ENCODE measurements around the gene HSBP1. TPM values are rescaled to one million over a fixed set of nuclear protein-coding genes. Genes with fewer than 3 reads are reported as not detected.
A peak's percentile ranks its signal among the peaks of the same experiment; 100 is the strongest.

HSBP1 gene
- total RNA-seq, 2 donors from 2014 or later: 10.7 to 30.5 TPM

- H3K27me3 ChIP-seq: no peaks in the 10 kb centered on the region
- H3K9me3 ChIP-seq: peaks cover 0 to 3% of the 10 kb centered on the region in 2 donors
- no peak overlapping the region for H3K4me3 ChIP-seq
- no peak overlapping the region for H3K27ac ChIP-seq
- DNase-seq (ENCODE audit: low spot score): no peak
- H3K36me3 ChIP-seq: peaks cover 6% of the 10 kb centered on the region
- H3K4me1 ChIP-seq: peaks cover 0 to 3% of the 10 kb centered on the region in 2 donors
- TF ChIP-seq CTCF (IDR thresholded peaks at IDR 0.05): no peak
These were observed 10.8 kb upstream of the HSBP1 start for GRCh38 chr16:83797013-83797412.

- Histone ChIP-seq H3K36me3 (no peaks in the 10 kb centered on the region), H3K27ac (no peak overlapping the region), H3K4me1 (peaks cover 0 to 14% of the 10 kb centered on the region in 2 donors), H3K27me3 (no peaks in the 10 kb centered on the region), H3K9me3 (no peaks in the 10 kb centered on the region), H3K4me3 (no peak overlapping the region)
- no peak for DNase-seq (ENCODE audit: low spot score)
- TF ChIP-seq CTCF (IDR thresholded peaks at IDR 0.05): no peak
These were observed 8.4 kb upstream of the HSBP1 start for GRCh38 chr16:83799336-83799735.

GRCh38 chr16:83802135-83802534 lies 5.6 kb upstream of the HSBP1 start:
- Histone ChIP-seq H3K27ac (peak overlapping the region; percentile 8 to 46), H3K4me3 (peak overlapping the region in 1 of 2 donors; percentile 32), H3K4me1 (peaks cover 0 to 14% of the 10 kb centered on the region in 2 donors), H3K9me3 (no peaks in the 10 kb centered on the region), H3K27me3 (no peaks in the 10 kb centered on the region), H3K36me3 (no peaks in the 10 kb centered on the region)
- DNase-seq (ENCODE audit: low spot score): no peak
- TF ChIP-seq CTCF (IDR thresholded peaks at IDR 0.05): no peak

GRCh38 chr16:83802554-83803205 lies 5.1 kb upstream of the HSBP1 start:
- Histone ChIP-seq H3K4me1 (peaks cover 0 to 18% of the 10 kb centered on the region in 2 donors), H3K27me3 (no peaks in the 10 kb centered on the region), H3K4me3 (peak overlapping the region in 1 of 2 donors; percentile 32), H3K9me3 (no peaks in the 10 kb centered on the region), H3K27ac (peak overlapping the region; percentile 8 to 46), H3K36me3 (no peaks in the 10 kb centered on the region)
- DNase-seq (ENCODE audit: low spot score): no peak
- TF ChIP-seq CTCF (IDR thresholded peaks at IDR 0.05): no peak

- TF ChIP-seq CTCF (IDR thresholded peaks at IDR 0.05): no peak
- no peak for DNase-seq (ENCODE audit: low spot score)
- Histone ChIP-seq H3K36me3 (no peaks in the 10 kb centered on the region), H3K27me3 (no peaks in the 10 kb centered on the region), H3K9me3 (no peaks in the 10 kb centered on the region), H3K4me3 (no peak overlapping the region), H3K27ac (no peak overlapping the region), H3K4me1 (peaks cover 0 to 26% of the 10 kb centered on the region in 2 donors)
These were observed 4.0 kb upstream of the HSBP1 start for GRCh38 chr16:83803811-83804210.

DNA sequence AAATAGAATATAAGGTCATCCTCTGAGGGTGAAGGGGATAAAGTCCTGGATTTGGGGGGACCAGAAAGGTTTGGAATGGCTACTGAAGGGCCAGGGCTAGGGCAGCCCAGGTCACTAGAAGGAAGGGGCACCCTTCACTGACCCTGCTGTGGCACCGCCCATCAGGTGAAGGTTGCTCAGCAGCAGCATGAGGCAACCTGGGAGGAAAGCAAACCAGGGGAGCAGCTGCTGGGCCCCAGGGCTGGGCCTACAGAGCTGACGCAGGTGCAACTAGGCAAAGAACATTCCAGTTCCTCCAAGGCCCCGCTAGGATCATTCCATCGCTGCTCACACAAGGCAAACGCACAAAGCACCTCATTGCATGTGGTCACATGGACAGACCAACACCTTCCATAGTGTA lies 3.4 kb upstream of the HSBP1 start:
- Histone ChIP-seq H3K27me3 (no peaks in the 10 kb centered on the region), H3K4me1 (peaks cover 0 to 31% of the 10 kb centered on the region in 2 donors)

More for the DNA sequence above, 3.4 kb upstream of the HSBP1 start:
- Histone ChIP-seq H3K27ac (no peak overlapping the region), H3K4me3 (no peak overlapping the region), H3K9me3 (no peaks in the 10 kb centered on the region), H3K36me3 (no peaks in the 10 kb centered on the region)
- DNase-seq (ENCODE audit: low spot score): no peak
- TF ChIP-seq CTCF (IDR thresholded peaks at IDR 0.05): no peak

Data from right atrium auricular region (tissue), 2 donors.